ENCODE measurements around the gene CFAP65. TPM values are rescaled to one million over a fixed set of nuclear protein-coding genes. Genes with fewer than 3 reads are reported as not detected.

Gene CFAP65
- total and polyA plus RNA-seq, 2 of the 4 experiments (the other 2 are of a cell fraction): not detected

- intact Hi-C loops (cut with micrococcal nuclease) (no loop called here), in situ Hi-C loops (cut with MboI; ENCODE audit: low sequenced_read_pairs) (no loop called here)
Observed at GRCh38 chr2:218982586-218983262, 58.6 kb downstream of the CFAP65 start.

More at GRCh38 chr2:218982586-218983262, 58.6 kb downstream of the CFAP65 start:
- H3K9ac ChIP-seq (ENCODE audit: low read depth, low read length): no peak overlapping the region
- TF ChIP-seq BHLHE40 (IDR thresholded peaks at IDR 0.05; ENCODE audit: low read depth, low read length) (no peak), RFX5 (IDR thresholded peaks at IDR 0.05; ENCODE audit: low read depth, low read length) (no peak), POLR2A (IDR thresholded peaks at IDR 0.05; ENCODE audit: low read depth, low read length) (no peak), CTCF (conservative IDR thresholded peaks at IDR 0.05; ENCODE audit: low read depth, low read length) (no peak), NFE2L2 (IDR thresholded peaks at IDR 0.05; ENCODE audit: low read depth, low read length) (no peak), CHD1 (IDR thresholded peaks at IDR 0.05; ENCODE audit: low read depth, low read length) (no peak), MAFK (IDR thresholded peaks at IDR 0.05; ENCODE audit: low read depth, low read length) (no peak), MXI1 (IDR thresholded peaks at IDR 0.05; ENCODE audit: borderline replicate concordance, low read depth, low read length) (no peak), RAD21 (IDR thresholded peaks at IDR 0.05; ENCODE audit: low read length) (no peak), FOS (IDR thresholded peaks at IDR 0.05; ENCODE audit: low read depth, low read length) (no peak), SMC3 (IDR thresholded peaks at IDR 0.05; ENCODE audit: low read depth, low read length) (no peak), CEBPB (IDR thresholded peaks at IDR 0.05; ENCODE audit: low read depth, low read length) (no peak), RCOR1 (IDR thresholded peaks at IDR 0.05; ENCODE audit: insufficient replicate concordance, low read length) (no peak), ELK1 (IDR thresholded peaks at IDR 0.05; ENCODE audit: borderline replicate concordance, low read depth, low read length) (no peak), MAZ (IDR thresholded peaks at IDR 0.05; ENCODE audit: borderline replicate concordance, low read depth, low read length) (no peak)
- TF ChIP-seq, protein P1, sequence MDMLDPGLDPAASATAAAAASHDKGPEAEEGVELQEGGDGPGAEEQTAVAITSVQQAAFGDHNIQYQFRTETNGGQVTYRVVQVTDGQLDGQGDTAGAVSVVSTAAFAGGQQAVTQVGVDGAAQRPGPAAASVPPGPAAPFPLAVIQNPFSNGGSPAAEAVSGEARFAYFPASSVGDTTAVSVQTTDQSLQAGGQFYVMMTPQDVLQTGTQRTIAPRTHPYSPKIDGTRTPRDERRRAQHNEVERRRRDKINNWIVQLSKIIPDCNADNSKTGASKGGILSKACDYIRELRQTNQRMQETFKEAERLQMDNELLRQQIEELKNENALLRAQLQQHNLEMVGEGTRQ (IDR thresholded peaks at IDR 0.05; ENCODE audit: low read depth, low read length): no peak
- POLR2A ChIA-PET (ENCODE audit: unreplicated experiment): no interaction called here
- no peak overlapping the region for H4K5ac ChIP-seq (ENCODE audit: low read depth, low read length)
- H2BK20ac ChIP-seq (ENCODE audit: low read depth, low read length): no peak overlapping the region
- H3K18ac ChIP-seq (ENCODE audit: low read depth, low read length): no peak overlapping the region
- peaks cover 75% of the 10 kb centered on the region for H3K27me3 ChIP-seq (ENCODE audit: control insufficient read depth, insufficient read depth, low read length)
- dilution Hi-C loops (cut with HindIII; ENCODE audit: low sequenced_read_pairs, unreplicated experiment): no loop called here
- H3K56ac ChIP-seq (ENCODE audit: extremely low read depth, insufficient read depth, low read length): no peak overlapping the region
- H3K23ac ChIP-seq (ENCODE audit: low read depth, low read length): no peak overlapping the region
- H4K91ac ChIP-seq (ENCODE audit: insufficient read depth, low read depth, low read length): no peak overlapping the region
- 2% methylated on average over 18 of the region's 28 CpGs; no CpG with 5 or more reads in 1 of the 2 experiments for WGBS, 2 experiments (ENCODE audit: extremely low coverage in 2 of 2, insufficient read length in 1 of 2)
- H3K36me3 ChIP-seq (ENCODE audit: control insufficient read depth, insufficient read depth, low read length): no peaks in the 10 kb centered on the region
- H3K4me3 ChIP-seq (ENCODE audit: insufficient read depth, low read depth, low read length): no peak overlapping the region
- H2AFZ ChIP-seq (replicated peaks; ENCODE audit: low read length, poor library complexity): no peak overlapping the region
- H3K4me1 ChIP-seq (ENCODE audit: control insufficient read depth, insufficient read depth, low read length): 0 out of 2 replicates have a peak, but pooled peaks cover 2% of the 10 kb centered on the region
- no peak overlapping the region for H3K14ac ChIP-seq (replicated peaks; ENCODE audit: low read depth, low read length)
- H3K9me1 ChIP-seq (ENCODE audit: insufficient read depth, low read length): no peaks in the 10 kb centered on the region; the same call in 1 of the 2 replicates
- peaks cover 3% of the 10 kb centered on the region; the same call in 1 of the 2 replicates for H4K20me1 ChIP-seq (ENCODE audit: insufficient read depth, low read length)
- ATAC-seq (ENCODE audit: low read depth) (no peak), DNase-seq (no peak)
- H4K8ac ChIP-seq (ENCODE audit: low read depth in 2 of 2, low read length in 2 of 2): no peak overlapping the region
- no peak overlapping the region for H2BK5ac ChIP-seq (ENCODE audit: low read depth, low read length, poor library complexity, severe bottlenecking)
- H2AK5ac ChIP-seq (ENCODE audit: low read depth, low read length): no peak overlapping the region
- no peak overlapping the region for H2BK15ac ChIP-seq (ENCODE audit: low read depth, low read length)
- no peaks in the 10 kb centered on the region for H3K9me3 ChIP-seq (ENCODE audit: control insufficient read depth, insufficient read depth, low read length)
- no peaks in the 10 kb centered on the region for H3K79me1 ChIP-seq (ENCODE audit: low read depth in 1 of 2, low read length in 2 of 2)
- peak overlapping the region; percentile 29 for H2AK9ac ChIP-seq (replicated peaks; ENCODE audit: low read depth, low read length, poor library complexity)
- BruUV-seq (replicated peaks): no TSS peak
- H3K27ac ChIP-seq (ENCODE audit: insufficient read depth, low read length): no peak overlapping the region
- H2BK120ac ChIP-seq (ENCODE audit: low read depth, low read length): no peak overlapping the region
- H3K4me2 ChIP-seq (ENCODE audit: low read depth, low read length): no peak overlapping the region
- CTCF ChIA-PET: no interaction called here
- no peak overlapping the region for H3K4ac ChIP-seq (ENCODE audit: low read depth, low read length)

All from IMR-90 (cell line).